DOHH2 (cell line): ENCODE data around the gene PLCXD1.

Source experiments
- H3F3A ChIP-seq: fragments of 200-600 bp; sonication (generic), shearing (Covaris generic); 2 replicates; pipeline ENCODE4 v1.6.0; 2016; ENCODE audit warnings: antibody characterized with exemption, mild to moderate bottlenecking; ENCODE audit not compliant: control insufficient read depth, insufficient read depth
- H3K27ac ChIP-seq: fragments of 200-600 bp; sonication (generic); 2 replicates; pipeline ENCODE4 v1.5.1; 2014; ENCODE audit warnings: low read depth, mild to moderate bottlenecking, low read length, moderate library complexity
- H3K27me3 ChIP-seq: fragments of 200-600 bp; sonication (generic); 2 replicates; pipeline ENCODE4 v1.6.1; 2014; ENCODE audit warnings: mild to moderate bottlenecking, low read length, mixed read lengths; ENCODE audit not compliant: control insufficient read depth
- H3K36me3 ChIP-seq: fragments of 200-600 bp; sonication (generic); 2 replicates; pipeline ENCODE4 v1.6.1; 2014; ENCODE audit warnings: mild to moderate bottlenecking, low read length, moderate library complexity, mixed read lengths; ENCODE audit not compliant: control insufficient read depth
- H3K4me1 ChIP-seq: fragments of 200-600 bp; sonication (generic); 2 replicates; pipeline ENCODE4 v1.6.1; 2014; ENCODE audit warnings: mild to moderate bottlenecking, low read length, mixed read lengths; ENCODE audit not compliant: control insufficient read depth
- H3K4me2 ChIP-seq: fragments of 200-600 bp; sonication (generic); 2 replicates; pipeline ENCODE4 v1.6.0; 2014; ENCODE audit warnings: mild to moderate bottlenecking, low read length, moderate library complexity
- H3K4me3 ChIP-seq: fragments of 200-600 bp; sonication (generic); 2 replicates; pipeline ENCODE4 v1.5.1; 2014; ENCODE audit warnings: mild to moderate bottlenecking, low read length, mixed read lengths
- H3K79me2 ChIP-seq: fragments of 200-600 bp; sonication (generic); 2 replicates; pipeline ENCODE4 v1.6.1; 2014; ENCODE audit warnings: mild to moderate bottlenecking, low read length, mixed read lengths; ENCODE audit not compliant: control insufficient read depth
- H3K9me2 ChIP-seq: fragments of 200-600 bp; sonication (generic); replicated peaks from 2 replicates; pipeline ENCODE4 v1.6.1; 2014; ENCODE audit warnings: mild to moderate bottlenecking, low read length, mixed read lengths; ENCODE audit not compliant: control insufficient read depth
- H3K9me3 ChIP-seq: fragments of 200-600 bp; sonication (generic); 2 replicates; pipeline ENCODE4 v1.6.1; 2014; ENCODE audit warnings: antibody characterized with exemption, low read length, mixed read lengths; ENCODE audit not compliant: control insufficient read depth, insufficient read depth
- H4K20me1 ChIP-seq: fragments of 200-600 bp; sonication (generic); 2 replicates; pipeline ENCODE4 v1.6.0; 2014; ENCODE audit warnings: low read depth, mild to moderate bottlenecking, antibody characterized with exemption, low read length, moderate library complexity; ENCODE audit not compliant: control insufficient read depth, insufficient read depth
- CTCF ChIP-seq: fragments of 200-600 bp; sonication (generic); IDR thresholded peaks from one replicate; pipeline ENCODE4 v1.5.1; 2014; ENCODE audit warnings: antibody characterized with exemption, mild to moderate bottlenecking, low read depth, low read length; ENCODE audit not compliant: poor library complexity, severe bottlenecking
- EZH2phosphoT487 ChIP-seq: fragments of 200-600 bp; sonication (generic); IDR thresholded peaks from 2 replicates; pipeline ENCODE4 v1.6.1; 2017; ENCODE audit warnings: borderline replicate concordance, mild to moderate bottlenecking, antibody characterized with exemption, low read length, moderate library complexity, mixed read lengths

Gene PLCXD1

DNA sequence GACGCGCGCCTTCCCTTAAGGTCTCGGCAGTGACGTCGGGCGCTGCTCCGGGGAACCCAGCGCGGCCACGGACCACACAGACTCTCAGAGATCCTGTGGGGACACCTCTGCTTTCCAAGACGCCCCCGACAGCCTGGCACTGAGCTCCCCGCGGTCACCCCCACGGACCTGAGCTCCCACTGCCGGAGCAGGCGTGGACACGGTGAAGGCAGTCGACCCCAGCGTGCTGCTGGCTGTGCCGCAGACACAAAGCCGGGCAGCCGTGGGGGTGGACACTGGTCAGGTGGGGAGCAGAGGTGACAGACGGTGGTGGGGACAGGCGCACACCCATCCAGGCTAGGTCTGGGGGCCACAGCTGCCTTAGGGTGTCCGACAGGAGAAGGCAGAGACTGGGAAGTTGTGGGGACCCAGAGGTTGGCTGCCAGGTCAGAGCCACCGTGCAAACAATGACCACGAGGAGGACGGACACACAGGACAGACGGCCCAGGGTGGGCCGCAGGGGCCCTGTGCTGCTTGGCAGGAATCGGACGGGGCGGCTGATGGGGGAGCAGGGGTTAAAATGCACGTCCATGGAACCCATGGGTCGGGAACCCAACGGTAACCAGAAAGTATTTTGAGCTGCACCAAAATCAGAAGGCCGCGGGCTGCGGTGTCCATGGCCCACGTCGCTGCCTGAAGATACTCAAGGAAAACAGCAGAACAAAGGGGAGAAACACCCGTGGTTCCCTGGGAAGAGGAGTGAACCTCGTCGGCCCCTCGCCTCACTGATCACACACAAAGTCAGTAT, 54.0 kb downstream of the PLCXD1 start:
- peaks cover 37% of the 10 kb centered on the region for H3K79me2 ChIP-seq
- H3K36me3 ChIP-seq, result peaks cover 66% of the 10 kb centered on the region
- H4K20me1 ChIP-seq, result no peaks in the 10 kb centered on the region
- no peaks in the 10 kb centered on the region for H3K9me3 ChIP-seq
- no peak overlapping the region for H3K27ac ChIP-seq
- H3F3A ChIP-seq, result no peaks in the 10 kb centered on the region
- no peaks in the 10 kb centered on the region for H3K27me3 ChIP-seq
- H3K4me3 ChIP-seq, result no peak overlapping the region
- H3K4me1 ChIP-seq, result peaks cover 9% of the 10 kb centered on the region
- H3K4me2 ChIP-seq, result no peak overlapping the region
- no peaks in the 10 kb centered on the region for H3K9me2 ChIP-seq
- TF ChIP-seq EZH2phosphoT487, result no peak
- no peak for TF ChIP-seq CTCF

- TF ChIP-seq CTCF (no peak), EZH2phosphoT487 (no peak)
- Histone ChIP-seq H3K9me3 (peaks cover 3% of the 10 kb centered on the region; the same call in 1 of the 2 replicates), H3K79me2 (peaks cover 40% of the 10 kb centered on the region), H3K4me1 (peaks cover 9% of the 10 kb centered on the region), H3K27ac (no peak overlapping the region), H3K4me3 (no peak overlapping the region), H3K9me2 (no peaks in the 10 kb centered on the region), H3K36me3 (peaks cover 70% of the 10 kb centered on the region), H3K27me3 (no peaks in the 10 kb centered on the region), H3F3A (no peaks in the 10 kb centered on the region), H4K20me1 (no peaks in the 10 kb centered on the region), H3K4me2 (no peak overlapping the region)
Measured at GRCh38 chrX:335758-336155, 54.6 kb downstream of the PLCXD1 start.

DNA sequence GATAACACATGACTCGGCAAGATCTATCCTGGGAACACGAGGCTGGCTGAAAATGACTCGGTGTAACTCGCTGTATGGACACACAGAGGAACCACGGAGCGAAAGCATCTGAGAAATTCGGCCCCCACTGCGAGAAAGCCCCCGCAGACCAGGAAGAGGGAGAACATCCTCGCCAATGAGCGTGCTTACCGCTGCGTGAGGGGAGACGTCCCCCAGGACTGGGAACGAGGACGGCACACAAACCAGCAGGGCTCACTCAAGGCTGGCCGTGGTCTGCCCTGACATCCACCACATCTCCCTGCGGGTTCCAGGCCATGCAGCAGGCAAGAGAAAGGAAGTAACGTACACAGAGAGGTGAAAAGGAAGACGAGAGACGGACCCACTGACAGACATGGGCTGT, 55.0 kb downstream of the PLCXD1 start:
- H3K27me3 ChIP-seq, result no peaks in the 10 kb centered on the region
- H3K36me3 ChIP-seq, result peaks cover 75% of the 10 kb centered on the region
- no peaks in the 10 kb centered on the region for H3F3A ChIP-seq
- H3K4me3 ChIP-seq, result no peak overlapping the region
- no peak overlapping the region for H3K4me2 ChIP-seq
- peaks cover 40% of the 10 kb centered on the region for H3K79me2 ChIP-seq
- peaks cover 3% of the 10 kb centered on the region; the same call in 1 of the 2 replicates for H3K9me3 ChIP-seq
- no peaks in the 10 kb centered on the region for H3K9me2 ChIP-seq
- H4K20me1 ChIP-seq, result no peaks in the 10 kb centered on the region
- TF ChIP-seq EZH2phosphoT487, result no peak
- peaks cover 6% of the 10 kb centered on the region for H3K4me1 ChIP-seq
- H3K27ac ChIP-seq, result no peak overlapping the region

DNA sequence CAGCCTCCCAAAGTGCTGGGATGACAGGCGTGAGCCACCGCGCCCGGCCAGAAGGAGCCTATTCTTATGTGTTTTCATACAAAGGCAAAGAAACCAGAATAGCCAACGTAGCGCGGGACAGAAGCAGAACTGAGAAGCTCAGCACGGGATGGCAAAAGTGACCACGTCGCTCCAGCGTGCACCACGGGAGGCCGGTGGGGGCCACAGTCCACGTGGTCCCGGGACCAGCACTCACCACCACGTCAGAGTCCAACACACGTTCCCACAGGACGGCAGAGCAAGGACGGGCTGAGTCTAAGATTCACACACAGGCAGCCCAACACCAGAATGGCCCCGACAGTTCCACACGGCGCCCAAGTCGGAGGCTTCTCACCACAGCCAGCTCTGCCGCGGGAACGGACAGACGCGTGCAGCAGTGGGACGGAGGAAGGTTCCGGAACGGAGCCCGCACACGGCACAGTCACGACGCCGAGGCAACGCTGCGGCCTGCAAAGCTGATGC, 56.2 kb downstream of the PLCXD1 start:
- no peak overlapping the region for H3K27ac ChIP-seq
- peaks cover 6% of the 10 kb centered on the region; the same call in 1 of the 2 replicates for H3K9me3 ChIP-seq
- H3K9me2 ChIP-seq, result no peaks in the 10 kb centered on the region
- no peaks in the 10 kb centered on the region for H3K4me1 ChIP-seq
- H4K20me1 ChIP-seq, result no peaks in the 10 kb centered on the region
- H3K27me3 ChIP-seq, result no peaks in the 10 kb centered on the region
- peaks cover 44% of the 10 kb centered on the region for H3K79me2 ChIP-seq
- no peaks in the 10 kb centered on the region for H3F3A ChIP-seq
- TF ChIP-seq CTCF (no peak), EZH2phosphoT487 (no peak)
- H3K4me2 ChIP-seq, result no peak overlapping the region
- peaks cover 84% of the 10 kb centered on the region for H3K36me3 ChIP-seq
- H3K4me3 ChIP-seq, result no peak overlapping the region
